Osteoblast (primary cell): Measurements from ENCODE around the gene NOD1. TPM values are rescaled to one million over a fixed set of nuclear protein-coding genes. Genes with fewer than 3 reads are reported as not detected.
"Not testable (repeated sequence)": the region's sequence is repeated elsewhere in the genome, so short reads cannot be mapped to it uniquely, and the experiment has no call there.

Experiments
- DNase-seq: peaks from one replicate; pipeline ENCODE4 v3.0.0; 2011; ENCODE audit warnings: low spot score, mixed read lengths; ENCODE audit not compliant: insufficient read length; ENCODE audit errors: missing footprints
- H2AFZ ChIP-seq: 2 replicates; pipeline ENCODE4 v1.6.0; 2011; ENCODE audit warnings: mild to moderate bottlenecking, low read length
- H3K27ac ChIP-seq: 2 replicates; pipeline ENCODE4 v1.5.1; 2011; ENCODE audit warnings: mild to moderate bottlenecking, low read depth, low read length, moderate library complexity
- H3K27me3 ChIP-seq: 2 replicates; pipeline ENCODE4 v1.6.0; 2012; ENCODE audit warnings: mild to moderate bottlenecking, control low read depth, inconsistent platforms, low read length, moderate library complexity; ENCODE audit not compliant: insufficient read depth
- H3K36me3 ChIP-seq: 2 replicates; pipeline ENCODE4 v1.5.1; 2011; ENCODE audit warnings: mild to moderate bottlenecking, low read length, control low read depth, moderate library complexity; ENCODE audit not compliant: insufficient read depth
- H3K4me1 ChIP-seq: 2 replicates; pipeline ENCODE4 v1.5.1; 2011; ENCODE audit warnings: mild to moderate bottlenecking, low read length, control low read depth, moderate library complexity; ENCODE audit not compliant: insufficient read depth
- H3K4me2 ChIP-seq: 2 replicates; pipeline ENCODE4 v1.6.0; 2011; ENCODE audit warnings: mild to moderate bottlenecking, low read length; ENCODE audit not compliant: insufficient read depth
- H3K4me3 ChIP-seq: fragments of 200-600 bp; sonication (generic); 3 replicates; pipeline ENCODE4 v1.5.1; 2012; ENCODE audit warnings: mild to moderate bottlenecking, low read length, inconsistent platforms; ENCODE audit not compliant: insufficient read depth
- H3K79me2 ChIP-seq: 2 replicates; pipeline ENCODE4 v1.6.0; 2012; ENCODE audit warnings: mild to moderate bottlenecking, low read length, control low read depth, inconsistent platforms; ENCODE audit not compliant: insufficient read depth
- H3K9me3 ChIP-seq: 2 replicates; pipeline ENCODE4 v1.5.1; 2011; ENCODE audit warnings: low read depth, low read length, control low read depth
- H4K20me1 ChIP-seq: 2 replicates; pipeline ENCODE4 v1.6.0; 2012; ENCODE audit warnings: mild to moderate bottlenecking, low read length, control low read depth; ENCODE audit not compliant: insufficient read depth
- CTCF ChIP-seq: IDR thresholded peaks from 2 replicates; pipeline ENCODE4 v1.5.1; 2011; ENCODE audit warnings: mild to moderate bottlenecking, low read depth, low read length, moderate library complexity; ENCODE audit errors: extremely low read depth
- total RNA-seq: library from RNA; depleted of rRNA; stranded (reverse); fragments of >200 nt; gene quantifications from 2 replicates; pipeline ENCODE4 v1.2.3, GENCODE V29; 2012

NOD1 gene
- total RNA-seq, 1 donor = 7.6 TPM

- no peak overlapping the region for H2AFZ ChIP-seq
- no peak for DNase-seq
- no peaks in the 10 kb centered on the region for H4K20me1 ChIP-seq
- H3K27ac ChIP-seq = no peak overlapping the region
- H3K4me2 ChIP-seq = no peak overlapping the region
- no peaks in the 10 kb centered on the region for H3K27me3 ChIP-seq
- H3K79me2 ChIP-seq = no peaks in the 10 kb centered on the region
- no peak overlapping the region for H3K4me3 ChIP-seq
- H3K4me1 ChIP-seq = no peaks in the 10 kb centered on the region
- TF ChIP-seq CTCF = no peak
- H3K36me3 ChIP-seq = no peaks in the 10 kb centered on the region
- peaks cover 6% of the 10 kb centered on the region for H3K9me3 ChIP-seq
Observed at GRCh38 chr7:30487371-30487770, 8.8 kb upstream of the NOD1 start.

- Histone ChIP-seq H3K4me3 (no peak overlapping the region), H3K36me3 (no peaks in the 10 kb centered on the region), H3K4me1 (no peaks in the 10 kb centered on the region), H2AFZ (no peak overlapping the region), H3K9me3 (no peaks in the 10 kb centered on the region), H4K20me1 (no peaks in the 10 kb centered on the region), H3K4me2 (no peak overlapping the region), H3K27me3 (no peaks in the 10 kb centered on the region), H3K79me2 (no peaks in the 10 kb centered on the region), H3K27ac (no peak overlapping the region)
- DNase-seq = no peak
- TF ChIP-seq CTCF = no peak
Observed at GRCh38 chr7:30485667-30486066, 7.1 kb upstream of the NOD1 start.

- not testable (repeated sequence) for H3K9me3 ChIP-seq, H3K27ac ChIP-seq, H3K27me3 ChIP-seq, H3K36me3 ChIP-seq, DNase-seq, H4K20me1 ChIP-seq, H3K79me2 ChIP-seq, H2AFZ ChIP-seq, H3K4me3 ChIP-seq, H3K4me2 ChIP-seq
- peaks cover 15% of the 10 kb centered on the region for H3K4me1 ChIP-seq
Observed at GRCh38 chr7:30481416-30481815, 2.8 kb upstream of the NOD1 start.

GRCh38 chr7:30479202-30480120 is 877 bp upstream of the NOD1 start:
- Histone ChIP-seq H3K9me3 (no peaks in the 10 kb centered on the region), H3K4me2 (peak overlapping the region; percentile 97), H3K4me1 (peaks cover 34% of the 10 kb centered on the region), H3K36me3 (no peaks in the 10 kb centered on the region), H3K27ac (peak overlapping the region; percentile 81), H3K79me2 (peaks cover 14% of the 10 kb centered on the region), H4K20me1 (no peaks in the 10 kb centered on the region), H3K27me3 (no peaks in the 10 kb centered on the region), H3K4me3 (peak overlapping the region; percentile 76), H2AFZ (peak overlapping the region; percentile 81)
- peak; percentile 78 for DNase-seq
- TF ChIP-seq CTCF = no peak
